Neuronal stem cell (in vitro differentiated cells): ENCODE measurements around the gene JKAMP.

ENCODE experiments used
- DNase-seq: peaks from one replicate; pipeline ENCODE4 v3.0.0-alpha.2; 2013; ENCODE audit warnings: low spot score
- H2AFZ ChIP-seq: one replicate; pipeline ENCODE4 v1.6.1; 2013; ENCODE audit warnings: mild to moderate bottlenecking, low read length, inconsistent platforms
- H2AK5ac ChIP-seq: 2 replicates; pipeline ENCODE4 v1.6.1; 2013; ENCODE audit warnings: low read depth, mild to moderate bottlenecking, inconsistent platforms, low read length, moderate library complexity, mixed read lengths
- H2BK120ac ChIP-seq: 2 replicates; pipeline ENCODE4 v1.6.1; 2013; ENCODE audit warnings: low read depth, mild to moderate bottlenecking, inconsistent platforms, low read length, moderate library complexity, mixed read lengths
- H2BK12ac ChIP-seq: one replicate; pipeline ENCODE4 v1.6.1; 2013; ENCODE audit warnings: low read length, inconsistent platforms
- H2BK15ac ChIP-seq: 2 replicates; pipeline ENCODE4 v1.6.1; 2013; ENCODE audit warnings: mild to moderate bottlenecking, low read length, inconsistent platforms, mixed read lengths
- H2BK5ac ChIP-seq: one replicate; pipeline ENCODE4 v1.6.1; 2013; ENCODE audit warnings: inconsistent platforms, mild to moderate bottlenecking, low read length, moderate library complexity
- H3K14ac ChIP-seq: one replicate; pipeline ENCODE4 v1.6.1; 2013; ENCODE audit warnings: low read length, inconsistent platforms
- H3K18ac ChIP-seq: 2 replicates; pipeline ENCODE4 v1.6.1; 2013; ENCODE audit warnings: low read length, inconsistent platforms
- H3K23ac ChIP-seq: 2 replicates; pipeline ENCODE4 v1.6.1; 2013; ENCODE audit warnings: low read depth, mild to moderate bottlenecking, mixed read lengths, low read length, inconsistent platforms; ENCODE audit not compliant: poor library complexity
- H3K27ac ChIP-seq: replicated peaks from 3 replicates; pipeline ENCODE4 v1.5.1; 2013; ENCODE audit warnings: low read length, inconsistent platforms
- H3K27me3 ChIP-seq, 3 experiments: 2 replicates each; pipeline ENCODE4 v1.6.1; 2013; ENCODE audit warnings: low read length in 3 of 3, mild to moderate bottlenecking in 2 of 3, inconsistent platforms in 1 of 3, low read depth in 1 of 3, mixed read lengths in 1 of 3, moderate library complexity in 1 of 3; ENCODE audit not compliant: control insufficient read depth in 3 of 3, insufficient read depth in 3 of 3
- H3K36me3 ChIP-seq, 2 donors: replicated peaks in 1 of 2; 2 replicates each; pipeline ENCODE4 v1.6.1; 2013; ENCODE audit warnings: low read length in 2 of 2; ENCODE audit not compliant: control insufficient read depth in 2 of 2, insufficient read depth in 2 of 2
- H3K4ac ChIP-seq: 2 replicates; pipeline ENCODE4 v1.6.1; 2013; ENCODE audit warnings: inconsistent platforms, mild to moderate bottlenecking, low read length, moderate library complexity
- H3K4me1 ChIP-seq, 2 donors: 1 replicate in 1 of 2; 2 replicates in 1 of 2; pipeline ENCODE4 v1.6.1; 2013; ENCODE audit warnings: low read length in 2 of 2, low read depth in 1 of 2; ENCODE audit not compliant: control insufficient read depth in 2 of 2, insufficient read depth in 1 of 2
- H3K4me2 ChIP-seq: one replicate; pipeline ENCODE4 v1.6.1; 2013; ENCODE audit warnings: mild to moderate bottlenecking, low read length, inconsistent platforms; ENCODE audit not compliant: insufficient read depth, poor library complexity, severe bottlenecking
- H3K4me3 ChIP-seq, 2 donors: 2 replicates each; pipeline ENCODE4 v1.5.1; 2013; ENCODE audit warnings: low read length in 2 of 2, mild to moderate bottlenecking in 2 of 2, inconsistent platforms in 1 of 2, moderate library complexity in 1 of 2
- H3K79me1 ChIP-seq: one replicate; pipeline ENCODE4 v1.6.1; 2013; ENCODE audit warnings: low read depth, mild to moderate bottlenecking, inconsistent platforms, low read length, moderate library complexity
- H3K9ac ChIP-seq: one replicate; pipeline ENCODE4 v1.6.1; 2013; ENCODE audit warnings: mild to moderate bottlenecking, low read depth, low read length, inconsistent platforms; ENCODE audit not compliant: poor library complexity
- H3K9me3 ChIP-seq, 2 donors: replicated peaks in 1 of 2; 2 replicates each; pipeline versions ENCODE3 to v1.6.1; 2013; ENCODE audit warnings: low read length in 2 of 2, mild to moderate bottlenecking in 2 of 2, inconsistent platforms in 1 of 2, low read depth in 1 of 2, mixed read lengths in 1 of 2, moderate library complexity in 1 of 2; ENCODE audit not compliant: control insufficient read depth in 2 of 2, insufficient read depth in 1 of 2
- H4K8ac ChIP-seq: one replicate; pipeline ENCODE4 v1.6.1; 2013; ENCODE audit warnings: low read depth, mild to moderate bottlenecking, inconsistent platforms, low read length, moderate library complexity
- H4K91ac ChIP-seq: one replicate; pipeline ENCODE4 v1.6.1; 2013; ENCODE audit warnings: low read length, low read depth, mild to moderate bottlenecking, inconsistent platforms; ENCODE audit not compliant: poor library complexity
- WGBS, 2 donors: extraction: QIAGEN DNeasy Blood & Tissue Kit; methylation state at CpG; one replicate each; pipeline ENCODE4 v1.1.7; 2013; ENCODE audit warnings: missing lambda C conversion rate in 2 of 2, mixed read lengths in 1 of 2; ENCODE audit not compliant: insufficient read length in 2 of 2, insufficient replicate concordance in 1 of 2; ENCODE audit errors: extremely low coverage in 2 of 2; 5-methylcytosine and 5-hydroxymethylcytosine counted together

The JKAMP gene

DNA sequence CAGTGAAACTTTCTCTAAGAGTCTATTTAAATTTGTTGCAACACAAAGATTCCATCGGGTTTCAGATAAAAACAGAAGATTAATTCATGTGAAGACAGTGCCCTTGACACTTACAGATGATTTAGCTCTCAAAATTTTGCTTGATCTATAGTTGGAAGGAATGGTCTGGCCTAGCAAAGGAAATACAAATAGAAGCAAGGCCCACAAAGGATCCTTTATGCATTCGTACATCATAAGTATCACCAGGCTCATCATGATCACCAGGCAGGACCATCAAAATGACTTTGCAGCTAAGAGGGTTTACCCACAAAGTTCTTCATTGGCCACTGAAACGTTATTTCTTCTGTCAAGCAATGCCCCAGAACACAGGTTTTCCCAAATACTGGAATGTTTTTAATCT is 24.8 kb downstream of the JKAMP start:
- Histone ChIP-seq H2BK15ac (no peak overlapping the region), H3K27ac (no peak overlapping the region), H4K91ac (no peak overlapping the region), H2BK5ac (no peak overlapping the region), H3K27me3 (no peaks in the 10 kb centered on the region), H3K9me3 (no peaks in the 10 kb centered on the region), H3K9ac (no peak overlapping the region), H3K79me1 (peaks cover 1% of the 10 kb centered on the region), H3K4ac (no peak overlapping the region), H3K4me1 (peaks cover 0 to 4% of the 10 kb centered on the region in 2 donors), H3K4me3 (no peak overlapping the region), H3K4me2 (no peak overlapping the region), H3K14ac (no peak overlapping the region), H2BK12ac (no peak overlapping the region), H4K8ac (no peak overlapping the region), H2AFZ (no peak overlapping the region), H3K18ac (no peak overlapping the region), H2AK5ac (no peak overlapping the region), H2BK120ac (no peak overlapping the region), H3K23ac (no peak overlapping the region), H3K36me3 (peaks cover 1 to 9% of the 10 kb centered on the region in 2 donors)
- WGBS, 2 donors, result no CpG with 5 or more reads among the region's 3 CpGs
- no peak for DNase-seq

- Histone ChIP-seq H4K8ac (no peak overlapping the region), H2BK15ac (no peak overlapping the region), H2BK12ac (no peak overlapping the region), H3K9ac (no peak overlapping the region), H3K14ac (no peak overlapping the region), H2AK5ac (no peak overlapping the region), H3K9me3 (no peaks in the 10 kb centered on the region), H3K27me3 (no peaks in the 10 kb centered on the region), H3K79me1 (peaks cover 1% of the 10 kb centered on the region), H2BK5ac (no peak overlapping the region), H3K4me2 (no peak overlapping the region), H3K4me1 (peaks cover 0 to 4% of the 10 kb centered on the region in 2 donors), H3K4ac (no peak overlapping the region), H2AFZ (no peak overlapping the region), H2BK120ac (no peak overlapping the region), H3K23ac (no peak overlapping the region), H3K27ac (no peak overlapping the region), H3K36me3 (peaks cover 0 to under 1% of the 10 kb centered on the region in 2 donors), H3K4me3 (no peak overlapping the region), H4K91ac (no peak overlapping the region), H3K18ac (no peak overlapping the region)
- no CpG with 5 or more reads among the region's 2 CpGs for WGBS, 2 donors
- DNase-seq, result no peak
Measured at GRCh38 chr14:59510001-59510400, 25.7 kb downstream of the JKAMP start.

DNA sequence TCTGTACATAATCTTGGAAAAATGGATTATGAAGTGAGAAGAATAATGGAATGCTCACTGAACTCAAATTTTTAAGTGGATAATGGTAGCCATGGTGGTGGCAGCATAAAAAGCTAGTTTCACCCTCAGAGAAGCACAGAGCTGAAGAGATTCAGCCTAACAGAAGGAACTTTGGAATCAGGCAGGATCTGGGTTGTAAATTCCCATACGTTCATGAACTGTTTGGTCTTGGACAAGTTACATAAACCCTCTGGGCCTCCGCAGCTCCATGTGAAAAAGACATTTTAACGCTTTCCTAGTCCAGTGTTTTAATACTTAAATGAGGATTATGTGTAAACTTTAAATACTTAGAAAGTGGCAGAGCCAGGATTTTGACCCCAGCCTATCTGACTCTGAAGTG is 26.6 kb downstream of the JKAMP start:
- Histone ChIP-seq H3K36me3 (no peaks in the 10 kb centered on the region), H3K18ac (no peak overlapping the region), H2AFZ (no peak overlapping the region), H2BK12ac (no peak overlapping the region), H3K79me1 (peaks cover 1% of the 10 kb centered on the region), H3K4me2 (no peak overlapping the region), H3K4ac (no peak overlapping the region), H2AK5ac (no peak overlapping the region), H3K4me3 (no peak overlapping the region), H3K23ac (no peak overlapping the region), H4K8ac (no peak overlapping the region), H3K14ac (no peak overlapping the region), H3K4me1 (peaks cover 0 to 4% of the 10 kb centered on the region in 2 donors), H3K27ac (no peak overlapping the region), H2BK5ac (no peak overlapping the region), H3K9me3 (no peaks in the 10 kb centered on the region), H3K27me3 (no peaks in the 10 kb centered on the region), H2BK15ac (no peak overlapping the region), H4K91ac (no peak overlapping the region), H3K9ac (no peak overlapping the region), H2BK120ac (no peak overlapping the region)
- DNase-seq, result no peak
- WGBS, 2 donors, result no CpG with 5 or more reads among the region's 3 CpGs

- Histone ChIP-seq H2BK15ac (no peak overlapping the region), H3K18ac (peak overlapping the region; percentile 0), H3K9me3 (no peaks in the 10 kb centered on the region), H3K14ac (no peak overlapping the region), H2AK5ac (no peak overlapping the region), H4K91ac (no peak overlapping the region), H2BK120ac (no peak overlapping the region), H3K4me2 (no peak overlapping the region), H3K79me1 (peaks cover 1% of the 10 kb centered on the region), H3K4me3 (no peak overlapping the region), H3K4ac (no peak overlapping the region), H3K4me1 (peaks cover 0 to 4% of the 10 kb centered on the region in 2 donors), H2BK5ac (no peak overlapping the region), H3K27ac (peak overlapping the region; percentile 7), H3K36me3 (no peaks in the 10 kb centered on the region), H2AFZ (peak overlapping the region; percentile 7), H2BK12ac (no peak overlapping the region), H3K9ac (no peak overlapping the region), H4K8ac (no peak overlapping the region), H3K23ac (no peak overlapping the region), H3K27me3 (no peaks in the 10 kb centered on the region)
- peak; percentile 66 for DNase-seq
- WGBS, 2 donors, result no CpG with 5 or more reads among the region's 4 CpGs
Measured at GRCh38 chr14:59511916-59512575, 27.7 kb downstream of the JKAMP start.
